GM12891 (cell line): Measurements from ENCODE around the gene IFT88.

ENCODE experiments used
- POLR2A ChIP-seq: IDR thresholded peaks from 2 replicates; pipeline ENCODE4 v1.6.1; 2011; ENCODE audit warnings: low read depth, low read length, control low read depth
- POLR2AphosphoS5 ChIP-seq: IDR thresholded peaks from 2 replicates; pipeline ENCODE4 v1.6.1; 2011; ENCODE audit warnings: low read depth, low read length, control low read depth

- TF ChIP-seq POLR2A (no peak), POLR2AphosphoS5 (no peak)
Measured at GRCh38 chr13:20727856-20728255, 160.9 kb downstream of the IFT88 start.
